HUES64 (cell line): ENCODE results near the gene PSMB11.

Source experiments
- H3K27ac ChIP-seq: 2 replicates; pipeline ENCODE4 v1.7.0; 2013; ENCODE audit warnings: low read depth, low read length, inconsistent platforms
- H3K27me3 ChIP-seq: 2 replicates; pipeline ENCODE4 v1.6.1; 2013; ENCODE audit warnings: mild to moderate bottlenecking, low read length; ENCODE audit not compliant: insufficient read depth
- H3K36me3 ChIP-seq: 2 replicates; pipeline ENCODE4 v1.6.1; 2013; ENCODE audit warnings: mild to moderate bottlenecking, low read length; ENCODE audit not compliant: insufficient read depth
- H3K4me1 ChIP-seq: 2 replicates; pipeline ENCODE4 v1.6.1; 2013; ENCODE audit warnings: mild to moderate bottlenecking, low read length, moderate library complexity; ENCODE audit not compliant: insufficient read depth
- H3K4me3 ChIP-seq: 2 replicates; pipeline ENCODE4 v1.5.1; 2013; ENCODE audit warnings: mild to moderate bottlenecking, low read length, moderate library complexity
- H3K9ac ChIP-seq: 2 replicates; pipeline ENCODE4 v1.6.1; 2013; ENCODE audit warnings: mild to moderate bottlenecking, low read depth, low read length
- H3K9me3 ChIP-seq: 2 replicates; pipeline ENCODE4 v1.6.1; 2013; ENCODE audit warnings: low read depth, low read length; ENCODE audit not compliant: insufficient read depth
- WGBS: fragments of 150-250, 120-280 bp; methylation state at CpG from one replicate; pipeline ENCODE4 v1.1.7; 2013; ENCODE audit warnings: missing lambda C conversion rate; 5-methylcytosine and 5-hydroxymethylcytosine counted together

PSMB11 gene

GRCh38 chr14:23030936-23031335, 11.1 kb upstream of the PSMB11 start:
- 96% methylated on average over 4 of the region's 4 CpGs for WGBS
- H3K4me1 ChIP-seq, result peaks cover 15% of the 10 kb centered on the region
- H3K9me3 ChIP-seq, result no peaks in the 10 kb centered on the region
- peaks cover 55% of the 10 kb centered on the region for H3K36me3 ChIP-seq
- H3K9ac ChIP-seq, result no peak overlapping the region
- no peak overlapping the region for H3K27ac ChIP-seq
- H3K27me3 ChIP-seq, result no peaks in the 10 kb centered on the region
- no peak overlapping the region for H3K4me3 ChIP-seq

GRCh38 chr14:23033251-23033727, 8.7 kb upstream of the PSMB11 start:
- Histone ChIP-seq H3K27ac (no peak overlapping the region), H3K9me3 (no peaks in the 10 kb centered on the region), H3K9ac (peak overlapping the region; percentile 94; the same call in 1 of the 2 replicates), H3K36me3 (peaks cover 44% of the 10 kb centered on the region), H3K27me3 (no peaks in the 10 kb centered on the region), H3K4me1 (peaks cover 14% of the 10 kb centered on the region), H3K4me3 (peak overlapping the region; percentile 89)
- 96% methylated on average over 10 of the region's 10 CpGs for WGBS

DNA sequence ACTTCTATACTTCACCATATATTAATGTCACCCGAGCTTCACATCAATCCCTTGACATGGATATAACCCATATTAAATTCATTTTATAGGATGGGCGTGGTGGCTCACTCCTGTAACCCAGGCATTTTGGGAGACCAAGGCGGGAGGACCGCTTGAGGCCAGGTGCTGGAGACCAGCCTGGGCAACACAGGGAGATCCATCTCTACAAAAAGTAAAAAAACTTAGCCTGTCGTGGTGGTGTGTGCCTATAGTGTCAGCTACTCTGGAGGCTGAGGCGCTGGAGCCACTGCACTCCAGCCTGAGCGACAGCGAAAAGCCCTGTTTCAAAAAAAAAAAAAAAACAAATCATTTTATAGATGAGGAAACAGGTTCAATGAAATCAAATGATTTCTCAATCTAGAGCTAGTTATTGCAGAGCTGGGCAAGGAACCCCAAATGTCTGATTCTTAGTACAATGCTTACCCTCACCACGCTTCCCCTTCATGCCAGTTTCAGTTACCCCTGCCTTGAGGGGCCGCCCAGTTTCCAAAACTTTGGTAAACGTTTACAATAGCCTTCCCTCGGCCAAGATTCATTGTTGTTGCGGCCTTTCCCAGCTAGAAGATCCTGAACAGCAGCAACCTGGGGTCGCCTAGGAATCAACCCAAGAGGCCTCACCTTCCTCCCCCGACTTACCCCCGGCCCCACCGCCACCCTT, 8.1 kb upstream of the PSMB11 start:
- WGBS, result 38% methylated on average over 15 of the region's 17 CpGs
- H3K27me3 ChIP-seq, result no peaks in the 10 kb centered on the region
- H3K4me1 ChIP-seq, result peaks cover 14% of the 10 kb centered on the region
- H3K9ac ChIP-seq, result peak overlapping the region; percentile 94
- H3K4me3 ChIP-seq, result peak overlapping the region; percentile 89
- H3K9me3 ChIP-seq, result no peaks in the 10 kb centered on the region
- peaks cover 37% of the 10 kb centered on the region for H3K36me3 ChIP-seq
- peak overlapping the region; percentile 96 for H3K27ac ChIP-seq

DNA sequence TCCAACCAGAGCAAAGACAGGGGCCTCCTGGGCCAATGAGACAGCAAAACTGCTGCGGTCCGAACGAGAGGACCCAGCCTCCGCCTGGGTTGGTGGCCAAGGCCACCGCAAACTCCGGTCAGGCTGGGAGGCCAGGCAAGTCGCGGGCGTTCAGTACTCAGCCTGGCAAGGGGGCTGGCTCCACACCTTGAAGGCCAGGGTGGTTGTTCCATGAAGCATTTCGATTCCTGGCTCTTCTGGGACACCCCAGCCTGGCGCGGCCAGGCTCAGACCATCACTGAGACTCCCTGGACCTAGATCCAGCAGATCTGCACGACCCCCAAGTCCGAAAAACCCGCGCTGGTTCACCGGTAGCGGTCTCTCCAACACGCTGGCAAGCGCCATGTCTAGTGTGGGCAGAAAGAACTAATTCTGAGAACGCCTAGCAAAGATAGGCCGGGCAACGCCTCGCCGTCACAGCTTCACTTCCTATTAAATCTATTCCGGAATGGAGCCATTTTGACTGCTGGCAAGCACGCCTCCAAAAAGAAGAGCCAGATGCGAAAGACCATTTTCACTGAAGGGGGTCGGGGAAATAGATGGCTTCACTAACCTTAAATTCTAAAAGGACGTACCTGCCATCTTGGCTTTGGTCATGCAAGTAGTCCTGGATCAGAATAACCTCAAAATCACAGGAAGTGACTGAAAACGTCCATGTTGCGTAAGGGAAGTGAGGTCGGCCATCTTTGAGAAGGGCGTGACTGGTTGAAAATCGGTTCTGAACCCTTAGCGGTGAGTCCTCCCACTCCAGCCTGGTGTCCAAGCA, 7.3 kb upstream of the PSMB11 start, which contains the start of gene PSMB5:
TSS of gene PSMB5 (minus strand) at position 403 of the 805 bp plus-strand sequence. CDS start at position 384, 19 bp downstream.
- Histone ChIP-seq H3K4me1 (peaks cover 14% of the 10 kb centered on the region), H3K27ac (peak within 1 kb of the TSS; percentile 96), H3K9ac (peak within 1 kb of the TSS; percentile 94), H3K27me3 (no peaks in the 10 kb centered on the region), H3K4me3 (peak within 1 kb of the TSS; percentile 89), H3K9me3 (no peaks in the 10 kb centered on the region), H3K36me3 (peaks cover 31% of the 10 kb centered on the region)
- under 1% methylated on average over 36 of the region's 36 CpGs for WGBS

DNA sequence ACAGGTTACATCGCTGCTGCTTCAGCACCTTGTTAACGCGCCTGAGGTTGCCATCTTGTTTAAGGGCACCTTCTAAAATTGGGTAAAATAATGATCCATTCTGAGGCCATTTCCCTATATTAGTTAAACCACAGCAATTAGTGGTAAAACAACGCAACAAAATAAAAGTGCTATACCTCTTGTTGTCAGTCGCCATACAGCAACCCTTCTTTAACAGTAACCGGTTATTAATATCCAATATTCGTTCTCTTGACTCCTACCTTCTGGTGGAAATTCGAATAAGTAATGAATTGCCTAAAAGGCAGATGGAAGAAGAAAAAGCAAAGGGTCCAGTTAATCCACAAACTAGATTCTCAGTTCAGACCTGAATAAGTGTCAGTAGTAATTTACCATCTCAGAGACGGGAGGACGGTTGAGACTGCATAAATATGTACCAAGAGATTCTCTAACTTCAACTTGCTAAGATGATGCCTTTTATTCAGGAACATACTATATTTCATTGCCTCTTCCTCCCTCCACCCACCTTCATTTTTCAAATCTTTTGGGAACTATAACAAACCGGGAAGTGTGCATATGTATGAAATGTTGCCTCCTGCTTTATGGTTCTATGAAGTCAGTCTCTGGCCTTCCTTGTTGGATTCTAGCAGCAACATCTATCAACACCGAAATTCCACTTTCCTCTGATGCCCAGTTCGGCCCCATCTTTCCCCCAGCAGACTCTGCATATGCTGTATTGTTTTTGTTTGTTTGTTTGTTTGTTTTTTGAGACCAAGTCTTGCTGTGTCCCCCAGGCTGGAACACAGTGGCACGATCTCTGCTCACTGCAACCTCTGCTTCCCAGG, 6.5 kb upstream of the PSMB11 start:
- H3K27ac ChIP-seq, result peak overlapping the region; percentile 96
- peak overlapping the region; percentile 94 for H3K9ac ChIP-seq
- H3K36me3 ChIP-seq, result peaks cover 28% of the 10 kb centered on the region
- no peaks in the 10 kb centered on the region for H3K9me3 ChIP-seq
- no peaks in the 10 kb centered on the region for H3K27me3 ChIP-seq
- H3K4me1 ChIP-seq, result peaks cover 14% of the 10 kb centered on the region
- H3K4me3 ChIP-seq, result peak overlapping the region; percentile 89
- 72% methylated on average over 14 of the region's 14 CpGs for WGBS

GRCh38 chr14:23040100-23040499, 1.9 kb upstream of the PSMB11 start:
- 89% methylated on average over 4 of the region's 4 CpGs for WGBS
- peaks cover 6% of the 10 kb centered on the region; the same call in 1 of the 2 replicates for H3K4me1 ChIP-seq
- H3K4me3 ChIP-seq, result no peak overlapping the region
- H3K9ac ChIP-seq, result no peak overlapping the region
- no peak overlapping the region for H3K27ac ChIP-seq
- H3K9me3 ChIP-seq, result no peaks in the 10 kb centered on the region
- no peaks in the 10 kb centered on the region for H3K36me3 ChIP-seq
- H3K27me3 ChIP-seq, result no peaks in the 10 kb centered on the region

DNA sequence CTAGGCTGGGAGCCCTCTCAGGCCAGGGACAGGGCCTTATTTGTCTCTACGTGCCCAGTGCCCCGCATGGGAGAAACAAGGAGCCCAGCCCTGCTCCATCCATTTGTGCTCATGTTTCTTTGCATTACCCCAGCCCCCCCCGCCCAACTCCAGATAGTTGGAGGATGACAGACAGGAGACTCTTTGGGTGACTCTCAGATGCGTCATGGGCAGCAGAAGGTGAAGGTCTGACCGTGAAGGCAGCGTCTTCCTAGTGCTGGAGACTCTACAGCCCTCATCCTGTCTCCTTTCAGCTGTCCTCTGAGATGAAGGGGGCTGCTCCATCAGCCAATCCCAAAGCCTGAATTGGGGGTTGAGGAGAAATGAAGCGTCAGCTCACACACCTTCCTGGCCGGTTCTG, 283 bp upstream of the PSMB11 start:
- Histone ChIP-seq H3K27me3 (no peaks in the 10 kb centered on the region), H3K36me3 (no peaks in the 10 kb centered on the region), H3K9me3 (no peaks in the 10 kb centered on the region), H3K4me1 (no peaks in the 10 kb centered on the region), H3K4me3 (no peak overlapping the region), H3K9ac (no peak overlapping the region), H3K27ac (no peak overlapping the region)
- 93% methylated on average over 8 of the region's 8 CpGs for WGBS

DNA sequence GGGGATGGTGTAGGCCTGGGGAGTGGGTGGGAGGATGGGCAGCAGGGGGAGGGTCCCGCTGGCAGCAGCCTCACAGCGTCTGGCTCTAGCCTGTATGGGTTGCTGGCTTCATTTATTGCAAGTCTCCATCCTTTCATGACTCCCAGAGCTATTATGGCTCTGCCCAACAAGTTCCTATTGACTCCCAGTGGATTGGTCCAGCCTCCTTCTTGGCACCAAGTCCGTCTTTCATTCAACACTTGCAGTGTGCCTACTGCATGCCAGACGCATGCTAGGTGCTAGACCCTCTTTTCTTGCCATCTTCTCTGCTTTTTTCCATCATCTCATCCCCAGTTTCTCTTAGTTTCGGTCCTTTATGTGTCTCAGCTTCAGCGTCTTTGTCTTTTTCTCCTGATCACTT, 1.1 kb downstream of the PSMB11 start:
- no peak overlapping the region for H3K4me3 ChIP-seq
- H3K9me3 ChIP-seq, result no peaks in the 10 kb centered on the region
- H3K27ac ChIP-seq, result no peak overlapping the region
- no peaks in the 10 kb centered on the region for H3K27me3 ChIP-seq
- WGBS, result 93% methylated on average over 6 of the region's 6 CpGs
- H3K9ac ChIP-seq, result no peak overlapping the region
- H3K4me1 ChIP-seq, result no peaks in the 10 kb centered on the region
- no peaks in the 10 kb centered on the region for H3K36me3 ChIP-seq

DNA sequence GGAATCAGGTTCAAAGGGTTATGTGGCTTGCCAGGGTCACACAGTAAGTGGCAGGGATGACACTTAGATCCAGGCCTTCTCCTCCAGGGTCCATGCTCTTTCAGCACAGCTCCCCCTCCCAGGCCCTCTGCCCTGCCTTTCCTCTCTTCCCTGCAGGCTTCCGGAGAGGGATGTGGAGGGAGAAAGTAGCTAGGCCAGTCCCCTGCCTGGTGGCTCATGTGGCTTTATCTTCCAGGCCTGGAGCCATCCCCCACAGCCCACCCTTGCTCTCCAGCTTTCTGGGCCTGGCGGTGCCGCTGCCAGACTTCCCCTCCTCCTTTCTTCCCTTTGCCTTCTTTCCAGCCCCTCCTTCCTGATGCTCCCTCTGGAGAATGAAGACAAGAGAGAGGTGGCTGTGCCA, 1.7 kb downstream of the PSMB11 start:
- H3K36me3 ChIP-seq, result no peaks in the 10 kb centered on the region
- no peaks in the 10 kb centered on the region for H3K27me3 ChIP-seq
- 65% methylated on average over 3 of the region's 3 CpGs for WGBS
- H3K27ac ChIP-seq, result no peak overlapping the region
- no peaks in the 10 kb centered on the region for H3K9me3 ChIP-seq
- H3K4me3 ChIP-seq, result no peak overlapping the region
- H3K9ac ChIP-seq, result no peak overlapping the region
- no peaks in the 10 kb centered on the region for H3K4me1 ChIP-seq

GRCh38 chr14:23044840-23045239, 2.8 kb downstream of the PSMB11 start:
- no peak overlapping the region for H3K9ac ChIP-seq
- no peaks in the 10 kb centered on the region for H3K36me3 ChIP-seq
- WGBS, result 92% methylated on average over 8 of the region's 8 CpGs
- no peaks in the 10 kb centered on the region for H3K9me3 ChIP-seq
- H3K27ac ChIP-seq, result no peak overlapping the region
- no peaks in the 10 kb centered on the region for H3K4me1 ChIP-seq
- H3K27me3 ChIP-seq, result no peaks in the 10 kb centered on the region
- no peak overlapping the region for H3K4me3 ChIP-seq
